Mesenchymal stem cell (in vitro differentiated cells and primary cell): ENCODE measurements around the gene C16orf95.

Source experiments
- DNase-seq: peaks from one replicate; pipeline ENCODE4 v3.0.0-alpha.2; 2013
- H2AFZ ChIP-seq: one replicate; pipeline ENCODE4 v1.6.1; 2013; ENCODE audit warnings: low read depth, mild to moderate bottlenecking, control low read depth, inconsistent platforms, low read length, moderate library complexity
- H2AK5ac ChIP-seq: 2 replicates; pipeline ENCODE4 v1.6.1; 2013; ENCODE audit warnings: low read length, moderate library complexity, mild to moderate bottlenecking, inconsistent platforms; ENCODE audit not compliant: severe bottlenecking
- H2BK120ac ChIP-seq: one replicate; pipeline ENCODE4 v1.6.1; 2013; ENCODE audit warnings: low read depth, mild to moderate bottlenecking, inconsistent platforms, low read length, moderate library complexity
- H2BK12ac ChIP-seq, 2 experiments: one replicate each; pipeline ENCODE4 v1.6.1; 2013; ENCODE audit warnings: inconsistent platforms in 2 of 2, low read length in 2 of 2, mild to moderate bottlenecking in 2 of 2, moderate library complexity in 2 of 2, control low read depth in 1 of 2
- H2BK15ac ChIP-seq: one replicate; pipeline ENCODE4 v1.6.1; 2013; ENCODE audit warnings: mild to moderate bottlenecking, low read depth, inconsistent platforms; ENCODE audit not compliant: poor library complexity, severe bottlenecking
- H2BK5ac ChIP-seq: 2 replicates; pipeline ENCODE4 v1.6.1; 2013; ENCODE audit warnings: low read depth, mild to moderate bottlenecking, low read length, control low read depth, inconsistent platforms; ENCODE audit not compliant: poor library complexity, severe bottlenecking
- H3K14ac ChIP-seq, 2 experiments: one replicate each; pipeline ENCODE4 v1.6.1; 2013; ENCODE audit warnings: inconsistent platforms in 2 of 2, low read length in 2 of 2, control low read depth in 1 of 2, mild to moderate bottlenecking in 1 of 2, moderate library complexity in 1 of 2
- H3K18ac ChIP-seq, 2 experiments: one replicate each; pipeline ENCODE4 v1.6.1; 2013; ENCODE audit warnings: inconsistent platforms in 2 of 2, low read length in 2 of 2, control low read depth in 1 of 2, low read depth in 1 of 2, mild to moderate bottlenecking in 1 of 2
- H3K23ac ChIP-seq, 2 experiments: one replicate each; pipeline ENCODE4 v1.6.1; 2013; ENCODE audit warnings: inconsistent platforms in 2 of 2, low read length in 2 of 2, mild to moderate bottlenecking in 2 of 2, moderate library complexity in 2 of 2, control low read depth in 1 of 2
- H3K27ac ChIP-seq: 2 replicates; pipeline ENCODE4 v1.5.1; 2013; ENCODE audit warnings: mild to moderate bottlenecking, moderate library complexity, low read length, control low read depth, inconsistent platforms; ENCODE audit not compliant: poor library complexity, severe bottlenecking
- H3K27me3 ChIP-seq, 2 experiments: 2 replicates each; pipeline versions ENCODE4 v1.6.1 to v1.7.0; 2013; ENCODE audit warnings: low read length in 2 of 2, mild to moderate bottlenecking in 2 of 2, moderate library complexity in 2 of 2, control low read depth in 1 of 2, inconsistent platforms in 1 of 2; ENCODE audit not compliant: control insufficient read depth in 1 of 2, insufficient read depth in 1 of 2
- H3K36me3 ChIP-seq, 2 experiments: 2 replicates each; pipeline versions ENCODE4 v1.6.1 to v1.7.0; 2013; ENCODE audit warnings: low read length in 2 of 2, control low read depth in 1 of 2, inconsistent platforms in 1 of 2, low read depth in 1 of 2, mild to moderate bottlenecking in 1 of 2; ENCODE audit not compliant: insufficient read depth in 2 of 2, control insufficient read depth in 1 of 2
- H3K4ac ChIP-seq, 2 experiments: one replicate each; pipeline ENCODE4 v1.6.1; 2013; ENCODE audit warnings: inconsistent platforms in 2 of 2, low read length in 2 of 2, mild to moderate bottlenecking in 2 of 2, moderate library complexity in 2 of 2, control low read depth in 1 of 2, low read depth in 1 of 2
- H3K4me1 ChIP-seq: 2 replicates; pipeline ENCODE4 v1.6.1; 2013; ENCODE audit warnings: low read depth, low read length, control low read depth; ENCODE audit not compliant: control insufficient read depth, insufficient read depth
- H3K4me2 ChIP-seq: 2 replicates; pipeline ENCODE4 v1.6.1; 2013; ENCODE audit warnings: low read length, mild to moderate bottlenecking, inconsistent platforms; ENCODE audit not compliant: poor library complexity, severe bottlenecking
- H3K4me3 ChIP-seq, 2 experiments: 2 replicates each; pipeline versions ENCODE4 v1.5.1 to v1.7.0; 2013; ENCODE audit warnings: low read length in 2 of 2, mild to moderate bottlenecking in 2 of 2, control low read depth in 1 of 2, low read depth in 1 of 2; ENCODE audit not compliant: insufficient read depth in 1 of 2
- H3K79me1 ChIP-seq: replicated peaks from 2 replicates; pipeline ENCODE4 v1.6.1; 2013; ENCODE audit warnings: mild to moderate bottlenecking, control low read depth, low read length, inconsistent platforms; ENCODE audit not compliant: poor library complexity, severe bottlenecking
- H3K9ac ChIP-seq: 2 replicates; pipeline ENCODE4 v1.7.0; 2013; ENCODE audit warnings: mild to moderate bottlenecking, low read length, moderate library complexity
- H3K9me3 ChIP-seq: 2 replicates; pipeline ENCODE4 v1.7.0; 2013; ENCODE audit warnings: mild to moderate bottlenecking, low read length; ENCODE audit not compliant: control insufficient read depth
- H4K8ac ChIP-seq: one replicate; pipeline ENCODE4 v1.6.1; 2013; ENCODE audit warnings: inconsistent platforms, mild to moderate bottlenecking, low read length, moderate library complexity
- H4K91ac ChIP-seq: one replicate; pipeline ENCODE4 v1.6.1; 2013; ENCODE audit warnings: mild to moderate bottlenecking, low read length, inconsistent platforms
- WGBS: methylation state at CpG from one replicate; pipeline ENCODE4 v1.1.7; 2013; ENCODE audit warnings: mixed read lengths; 5-methylcytosine and 5-hydroxymethylcytosine counted together

The C16orf95 gene

GRCh38 chr16:87295661-87296531, 21.3 kb downstream of the C16orf95 start:
- Histone ChIP-seq H3K9ac (no peak overlapping the region), H2BK120ac (no peak overlapping the region), H2AK5ac (no peak overlapping the region), H3K18ac (no peak overlapping the region), H3K27ac (no peak overlapping the region), H3K23ac (no peak overlapping the region), H4K91ac (no peak overlapping the region), H2BK15ac (no peak overlapping the region), H3K9me3 (peaks cover 11% of the 10 kb centered on the region), H2BK12ac (no peak overlapping the region), H3K79me1 (no peaks in the 10 kb centered on the region), H3K4ac (no peak overlapping the region), H2AFZ (no peak overlapping the region), H3K4me2 (no peak overlapping the region), H3K4me1 (peaks cover 2% of the 10 kb centered on the region), H4K8ac (no peak overlapping the region), H3K36me3 (peaks cover 0 to 10% of the 10 kb centered on the region in 2 experiments), H3K4me3 (no peak overlapping the region), H3K27me3 (no peaks in the 10 kb centered on the region), H3K14ac (no peak overlapping the region), H2BK5ac (no peak overlapping the region)
- 86% methylated on average over 18 of the region's 20 CpGs for WGBS
- no peak for DNase-seq

- no peak overlapping the region for H3K4me3 ChIP-seq
- no peak overlapping the region for H2AFZ ChIP-seq
- H3K79me1 ChIP-seq, result no peaks in the 10 kb centered on the region
- peaks cover 11% of the 10 kb centered on the region for H3K9me3 ChIP-seq
- H3K4me1 ChIP-seq, result peaks cover 2% of the 10 kb centered on the region
- no peak overlapping the region for H2BK120ac ChIP-seq
- H2BK5ac ChIP-seq, result no peak overlapping the region
- no peak overlapping the region for H3K9ac ChIP-seq
- H4K91ac ChIP-seq, result no peak overlapping the region
- H3K18ac ChIP-seq, result no peak overlapping the region
- no peak overlapping the region for H2BK15ac ChIP-seq
- H3K4me2 ChIP-seq, result no peak overlapping the region
- H3K27ac ChIP-seq, result no peak overlapping the region
- H3K36me3 ChIP-seq, result peaks cover 0 to 10% of the 10 kb centered on the region in 2 experiments
- H3K27me3 ChIP-seq, result no peaks in the 10 kb centered on the region
- DNase-seq, result no peak
- no peak overlapping the region for H3K14ac ChIP-seq
- no peak overlapping the region for H4K8ac ChIP-seq
- H2AK5ac ChIP-seq, result no peak overlapping the region
- no peak overlapping the region for H3K4ac ChIP-seq
- WGBS, result 58% methylated on average over 4 of the region's 4 CpGs
- no peak overlapping the region for H3K23ac ChIP-seq
- H2BK12ac ChIP-seq, result no peak overlapping the region
These were observed 21.9 kb downstream of the C16orf95 start for GRCh38 chr16:87295259-87295658.

- Histone ChIP-seq H3K9ac (no peak overlapping the region), H3K4ac (no peak overlapping the region), H2AFZ (no peak overlapping the region), H3K27ac (no peak overlapping the region), H3K9me3 (peaks cover 11% of the 10 kb centered on the region), H2BK5ac (no peak overlapping the region), H3K27me3 (no peaks in the 10 kb centered on the region), H4K8ac (no peak overlapping the region), H3K14ac (no peak overlapping the region), H2BK15ac (no peak overlapping the region), H3K4me2 (no peak overlapping the region), H2BK120ac (no peak overlapping the region), H3K4me1 (peaks cover 5% of the 10 kb centered on the region), H4K91ac (no peak overlapping the region), H2AK5ac (no peak overlapping the region), H3K23ac (no peak overlapping the region), H3K36me3 (peaks cover 0 to 13% of the 10 kb centered on the region in 2 experiments), H3K18ac (no peak overlapping the region), H3K79me1 (no peaks in the 10 kb centered on the region), H2BK12ac (no peak overlapping the region), H3K4me3 (no peak overlapping the region)
- 89% methylated on average over 3 of the region's 3 CpGs for WGBS
- no peak for DNase-seq
These were observed 23.2 kb downstream of the C16orf95 start for GRCh38 chr16:87293990-87294389.

GRCh38 chr16:87291944-87292343, 25.2 kb downstream of the C16orf95 start:
- Histone ChIP-seq H3K9ac (no peak overlapping the region), H3K79me1 (no peaks in the 10 kb centered on the region), H2AFZ (no peak overlapping the region), H3K14ac (no peak overlapping the region), H3K4me2 (no peak overlapping the region), H3K36me3 (peaks cover 0 to 4% of the 10 kb centered on the region in 2 experiments), H3K23ac (no peak overlapping the region), H2BK120ac (no peak overlapping the region), H2AK5ac (no peak overlapping the region), H2BK12ac (no peak overlapping the region), H3K4me1 (peaks cover 5% of the 10 kb centered on the region), H3K4me3 (no peak overlapping the region), H3K18ac (no peak overlapping the region), H2BK5ac (no peak overlapping the region), H4K91ac (no peak overlapping the region), H3K9me3 (peaks cover 11% of the 10 kb centered on the region), H3K27ac (no peak overlapping the region), H4K8ac (no peak overlapping the region), H2BK15ac (no peak overlapping the region), H3K27me3 (no peaks in the 10 kb centered on the region), H3K4ac (no peak overlapping the region)
- 80% methylated on average over 6 of the region's 6 CpGs for WGBS
- DNase-seq, result no peak
